Measurements from ENCODE around the gene PLXNA2. TPM values are rescaled to one million over a fixed set of nuclear protein-coding genes. Genes with fewer than 3 reads are reported as not detected.

PLXNA2 gene
- polyA plus RNA-seq, 6 donors from 2014 or later = 0.35 to 1.6 (median 0.60) TPM; not detected in 1

GRCh38 chr1:208115924-208116640 is 128.1 kb downstream of the PLXNA2 start:
- no peak overlapping the region for H3K4me3 Mint-ChIP-seq
- H3K9me3 Mint-ChIP-seq = no peaks in the 10 kb centered on the region
- no peak for ATAC-seq (ENCODE audit: low read depth in 2 of 2)
- no peaks in the 10 kb centered on the region for H3K4me1 Mint-ChIP-seq
- no peak for DNase-seq
- H3K36me3 Mint-ChIP-seq = no peaks in the 10 kb centered on the region
- H3K27ac Mint-ChIP-seq = peak overlapping the region in 1 of 6 donors; percentile 9
- peaks cover 0 to 8% (median 8%) of the 10 kb centered on the region in 3 donors for H3K27me3 Mint-ChIP-seq

- DNase-seq (no peak), ATAC-seq (ENCODE audit: low read depth in 2 of 2) (no peak)
- Mint-ChIP-seq H3K36me3 (no peaks in the 10 kb centered on the region), H3K27ac (no peak overlapping the region), H3K4me1 (no peaks in the 10 kb centered on the region), H3K9me3 (no peaks in the 10 kb centered on the region), H3K27me3 (peaks cover 0 to 8% (median 8%) of the 10 kb centered on the region in 3 donors), H3K4me3 (no peak overlapping the region)
These were observed 131.2 kb downstream of the PLXNA2 start for GRCh38 chr1:208113011-208113410.

- Mint-ChIP-seq H3K4me3 (no peak overlapping the region), H3K4me1 (no peaks in the 10 kb centered on the region), H3K36me3 (no peaks in the 10 kb centered on the region), H3K9me3 (no peaks in the 10 kb centered on the region), H3K27ac (no peak overlapping the region), H3K27me3 (peaks cover 0 to 8% (median 8%) of the 10 kb centered on the region in 3 donors)
- DNase-seq (no peak), ATAC-seq (ENCODE audit: low read depth in 2 of 2) (no peak)
These were observed 131.8 kb downstream of the PLXNA2 start for GRCh38 chr1:208112401-208112800.

- Mint-ChIP-seq H3K4me3 (no peak overlapping the region), H3K27me3 (peaks cover 0 to 8% (median 8%) of the 10 kb centered on the region in 3 donors), H3K27ac (no peak overlapping the region), H3K9me3 (no peaks in the 10 kb centered on the region), H3K36me3 (no peaks in the 10 kb centered on the region), H3K4me1 (no peaks in the 10 kb centered on the region)
- no peak for DNase-seq
- no peak for ATAC-seq (ENCODE audit: low read depth in 2 of 2)
These were observed 132.5 kb downstream of the PLXNA2 start for GRCh38 chr1:208111646-208112190.

GRCh38 chr1:208110296-208110695 is 133.9 kb downstream of the PLXNA2 start:
- peaks cover 0 to 3% (median 0%) of the 10 kb centered on the region in 3 donors for H3K27me3 Mint-ChIP-seq
- no peak overlapping the region for H3K4me3 Mint-ChIP-seq
- H3K36me3 Mint-ChIP-seq = no peaks in the 10 kb centered on the region
- no peak overlapping the region for H3K27ac Mint-ChIP-seq
- H3K4me1 Mint-ChIP-seq = no peaks in the 10 kb centered on the region
- no peaks in the 10 kb centered on the region for H3K9me3 Mint-ChIP-seq
- ATAC-seq (ENCODE audit: low read depth in 2 of 2) = no peak
- no peak for DNase-seq

- no peak for ATAC-seq (ENCODE audit: low read depth in 2 of 2)
- Mint-ChIP-seq H3K9me3 (no peaks in the 10 kb centered on the region), H3K4me1 (no peaks in the 10 kb centered on the region), H3K27me3 (peaks cover 3 to 12% (median 6%) of the 10 kb centered on the region in 3 donors), H3K4me3 (no peak overlapping the region), H3K27ac (no peak overlapping the region), H3K36me3 (no peaks in the 10 kb centered on the region)
- DNase-seq = no peak
These were observed 135.4 kb downstream of the PLXNA2 start for GRCh38 chr1:208108646-208109330.

GRCh38 chr1:208108213-208108608 is 136.0 kb downstream of the PLXNA2 start:
- H3K4me3 Mint-ChIP-seq = no peak overlapping the region
- H3K4me1 Mint-ChIP-seq = no peaks in the 10 kb centered on the region
- H3K36me3 Mint-ChIP-seq = no peaks in the 10 kb centered on the region
- no peak overlapping the region for H3K27ac Mint-ChIP-seq
- H3K27me3 Mint-ChIP-seq = peaks cover 3 to 12% (median 7%) of the 10 kb centered on the region in 3 donors
- no peak for DNase-seq
- no peaks in the 10 kb centered on the region for H3K9me3 Mint-ChIP-seq
- ATAC-seq (ENCODE audit: low read depth in 2 of 2) = no peak

GRCh38 chr1:208107425-208108212 is 136.6 kb downstream of the PLXNA2 start:
- no peak overlapping the region for H3K4me3 Mint-ChIP-seq
- peaks cover 2 to 12% (median 11%) of the 10 kb centered on the region in 3 donors for H3K27me3 Mint-ChIP-seq
- H3K9me3 Mint-ChIP-seq = no peaks in the 10 kb centered on the region
- no peak for DNase-seq
- H3K4me1 Mint-ChIP-seq = no peaks in the 10 kb centered on the region
- H3K36me3 Mint-ChIP-seq = no peaks in the 10 kb centered on the region
- ATAC-seq (ENCODE audit: low read depth in 2 of 2) = no peak
- no peak overlapping the region for H3K27ac Mint-ChIP-seq

- no peak for ATAC-seq (ENCODE audit: low read depth in 2 of 2)
These were observed 138.0 kb downstream of the PLXNA2 start for GRCh38 chr1:208106218-208106617.

GRCh38 chr1:208105756-208106155 is 138.4 kb downstream of the PLXNA2 start:
- no peak overlapping the region for H3K4me3 Mint-ChIP-seq
- no peak overlapping the region for H3K27ac Mint-ChIP-seq
- DNase-seq = no peak
- no peaks in the 10 kb centered on the region for H3K4me1 Mint-ChIP-seq
- no peaks in the 10 kb centered on the region for H3K9me3 Mint-ChIP-seq
- ATAC-seq (ENCODE audit: low read depth in 2 of 2) = no peak
- H3K27me3 Mint-ChIP-seq = peaks cover 0 to 12% (median 11%) of the 10 kb centered on the region in 3 donors
- no peaks in the 10 kb centered on the region for H3K36me3 Mint-ChIP-seq

More at GRCh38 chr1:208106218-208106617, 138.0 kb downstream of the PLXNA2 start:
- Mint-ChIP-seq H3K4me1 (no peaks in the 10 kb centered on the region), H3K27ac (no peak overlapping the region), H3K27me3 (peaks cover 0 to 12% (median 11%) of the 10 kb centered on the region in 3 donors), H3K36me3 (no peaks in the 10 kb centered on the region), H3K4me3 (no peak overlapping the region), H3K9me3 (no peaks in the 10 kb centered on the region)
- no peak for DNase-seq

GRCh38 chr1:208103597-208104513 is 140.3 kb downstream of the PLXNA2 start:
- H3K4me3 Mint-ChIP-seq = no peak overlapping the region
- no peaks in the 10 kb centered on the region for H3K9me3 Mint-ChIP-seq
- H3K4me1 Mint-ChIP-seq = no peaks in the 10 kb centered on the region
- H3K27ac Mint-ChIP-seq = no peak overlapping the region
- H3K27me3 Mint-ChIP-seq = peaks cover 0 to 12% (median 11%) of the 10 kb centered on the region in 3 donors
- DNase-seq (no peak), ATAC-seq (ENCODE audit: low read depth in 2 of 2) (no peak)
- no peaks in the 10 kb centered on the region for H3K36me3 Mint-ChIP-seq

GRCh38 chr1:208101661-208102431 is 142.3 kb downstream of the PLXNA2 start:
- H3K27ac Mint-ChIP-seq = no peak overlapping the region
- no peaks in the 10 kb centered on the region for H3K4me1 Mint-ChIP-seq
- DNase-seq (no peak), ATAC-seq (ENCODE audit: low read depth in 2 of 2) (no peak)
- no peaks in the 10 kb centered on the region for H3K36me3 Mint-ChIP-seq
- no peak overlapping the region for H3K4me3 Mint-ChIP-seq
- H3K9me3 Mint-ChIP-seq = no peaks in the 10 kb centered on the region
- peaks cover 0 to 12% (median 11%) of the 10 kb centered on the region in 3 donors for H3K27me3 Mint-ChIP-seq
